Retinal pigment epithelial cell (primary cell): Measurements from ENCODE around the gene NOM1.

ENCODE experiments used
- DNase-seq: peaks from one replicate; pipeline ENCODE4 v3.0.0-alpha.2; 2010; ENCODE audit warnings: low read depth
- H3K4me3 ChIP-seq: 2 replicates; pipeline ENCODE4 v1.5.1; 2011; ENCODE audit warnings: mild to moderate bottlenecking, low read length, control low read depth, moderate library complexity
- CTCF ChIP-seq: conservative IDR thresholded peaks from 2 replicates; pipeline ENCODE4 v1.5.1; 2011; ENCODE audit warnings: low read depth, low read length, control low read depth, inconsistent platforms

Gene NOM1

GRCh38 chr7:157005456-157006204 is 56.1 kb downstream of the NOM1 start:
- TF ChIP-seq CTCF, result no peak
- no peak for DNase-seq
- H3K4me3 ChIP-seq, result no peak overlapping the region

- no peak for TF ChIP-seq CTCF
- H3K4me3 ChIP-seq, result no peak overlapping the region
- no peak for DNase-seq
Observed at GRCh38 chr7:157006205-157006747, 56.8 kb downstream of the NOM1 start.

- H3K4me3 ChIP-seq, result no peak overlapping the region
- DNase-seq, result no peak
- no peak for TF ChIP-seq CTCF
Observed at GRCh38 chr7:157006829-157007469, 57.4 kb downstream of the NOM1 start.

- TF ChIP-seq CTCF, result no peak
- H3K4me3 ChIP-seq, result no peak overlapping the region
- DNase-seq, result no peak
Observed at GRCh38 chr7:157007470-157008066, 58.1 kb downstream of the NOM1 start.

- no peak overlapping the region for H3K4me3 ChIP-seq
- no peak for TF ChIP-seq CTCF
- no peak for DNase-seq
Observed at GRCh38 chr7:157008206-157009169, 59.0 kb downstream of the NOM1 start.

- no peak overlapping the region for H3K4me3 ChIP-seq
- TF ChIP-seq CTCF, result no peak
- DNase-seq, result no peak
Observed at GRCh38 chr7:157009170-157009777, 59.8 kb downstream of the NOM1 start.
